Stomach (tissue), 9 donors: ENCODE data around the gene AFP. TPM values are rescaled to one million over a fixed set of nuclear protein-coding genes. Genes with fewer than 3 reads are reported as not detected.

Source experiments
- DNase-seq, 2 donors: peaks; one replicate each; pipeline versions ENCODE4 v3.0.0 to v3.0.0-alpha.2; 2013 to 2019
- H3K27ac ChIP-seq, 5 donors: fragments of 200-600 bp in 4 of 5; sonication (generic) in 4 of 5; one replicate each; pipeline ENCODE4 v1.5.1; 2013 to 2019; ENCODE audit warnings: mild to moderate bottlenecking in 1 of 5, moderate library complexity in 1 of 5
- H3K27me3 ChIP-seq, 3 donors: fragments of 200-600 bp; sonication (generic); one replicate each; pipeline ENCODE4 v1.5.1; 2017 to 2019; ENCODE audit warnings: mixed run types in 1 of 3
- H3K36me3 ChIP-seq, 4 donors: fragments of 200-600 bp; sonication (generic); 1 replicate in 3 of 4; 2 replicates in 1 of 4; pipeline ENCODE4 v1.5.1; 2016 to 2019
- H3K4me1 ChIP-seq, 4 donors: fragments of 200-600 bp; sonication (generic); one replicate each; pipeline ENCODE4 v1.5.1; 2016 to 2019
- H3K4me3 ChIP-seq, 4 donors: fragments of 200-600 bp; sonication (generic) in 3 of 4; one replicate each; pipeline ENCODE4 v1.5.1; 2016 to 2019; ENCODE audit warnings: mild to moderate bottlenecking in 1 of 4
- H3K9me3 ChIP-seq, 4 donors: fragments of 200-600 bp; sonication (generic); one replicate each; pipeline ENCODE4 v1.5.1; 2016 to 2019
- CTCF ChIP-seq, 7 experiments: fragments of 450-650 bp in 4 of 7; fragments of 200-600 bp in 3 of 7; sonication (generic) in 3 of 7; IDR thresholded peaks; one replicate each; pipeline ENCODE4 v1.5.1; 2016 to 2019; ENCODE audit warnings: antibody characterized with exemption in 7 of 7, control low read depth in 2 of 7, mild to moderate bottlenecking in 1 of 7
- EP300 ChIP-seq: sonication (generic); formaldehyde crosslinking; IDR thresholded peaks from one replicate; pipeline ENCODE4 v1.6.1; 2017; ENCODE audit warnings: antibody characterized with exemption
- POLR2A ChIP-seq, 4 donors: fragments of 450-650 bp; IDR thresholded peaks; one replicate each; pipeline ENCODE4 v1.6.1; 2016; ENCODE audit warnings: antibody characterized with exemption in 4 of 4, control low read depth in 2 of 4, mild to moderate bottlenecking in 1 of 4, moderate library complexity in 1 of 4
- POLR2AphosphoS5 ChIP-seq, 3 donors: sonication (generic); formaldehyde crosslinking; IDR thresholded peaks; one replicate each; pipeline ENCODE4 v1.6.1; 2016; ENCODE audit warnings: antibody characterized with exemption in 3 of 3
- WGBS, 5 donors: extraction: QIAGEN DNeasy Blood & Tissue Kit in 3 of 5; methylation state at CpG; one replicate each; pipeline versions ENCODE4 v1.1.5 to v1.1.7; 2013 to 2018; 5-methylcytosine and 5-hydroxymethylcytosine counted together
- intact Hi-C: fragments of 100-400 bp; cut with DNase I; formaldehyde crosslinking; loops from one replicate; pipeline ENCODE4 v1.15.1; 2023; ENCODE audit warnings: low total_unique reads
- polyA plus RNA-seq, 3 donors: library from polyadenylated mRNA; stranded (reverse); fragments of 200-250 nt; gene quantifications; one replicate each; pipeline ENCODE4 v1.2.3, GENCODE V29; 2013
- total RNA-seq, 5 donors: library from RNA; depleted of rRNA; stranded (reverse); fragments of >200 nt; gene quantifications; one replicate each; pipeline versions ENCODE4 v1.1.0 to v1.2.3, GENCODE V29; 2014 to 2016
- donor health status: healthy with polysubstance abuse.
- donor health status: Bipolar disorder and iron deficiency.
- donor health status: healthy.

AFP gene
- total and polyA plus RNA-seq, 8 donors = 2.6 TPM; not detected in 7

- no peak for DNase-seq
- Histone ChIP-seq H3K27ac (no peak overlapping the region), H3K4me1 (no peaks in the 10 kb centered on the region), H3K9me3 (no peaks in the 10 kb centered on the region), H3K36me3 (no peaks in the 10 kb centered on the region), H3K27me3 (no peaks in the 10 kb centered on the region), H3K4me3 (no peak overlapping the region)
- TF ChIP-seq EP300 (no peak), CTCF (IDR thresholded peaks at IDR 0.05) (no peak), POLR2A (IDR thresholded peaks at IDR 0.05) (no peak)
- intact Hi-C loops = no loop called here
- 88 to 94% (median 91%) methylated on average over 2 of the region's 2 CpGs for WGBS, 5 donors
Measured at GRCh38 chr4:73439445-73439844, 3.4 kb downstream of the AFP start.

GRCh38 chr4:73439991-73440390 is 4.0 kb downstream of the AFP start:
- TF ChIP-seq EP300 (no peak), POLR2AphosphoS5 (IDR thresholded peaks at IDR 0.05) (no peak), POLR2A (IDR thresholded peaks at IDR 0.05) (no peak), CTCF (IDR thresholded peaks at IDR 0.05) (no peak)
- H3K4me1 ChIP-seq = no peaks in the 10 kb centered on the region
- no peaks in the 10 kb centered on the region for H3K9me3 ChIP-seq
- no peak overlapping the region for H3K27ac ChIP-seq
- H3K36me3 ChIP-seq = no peaks in the 10 kb centered on the region
- no peak overlapping the region for H3K4me3 ChIP-seq
- intact Hi-C loops = no loop called here
- no peak for DNase-seq
- no peaks in the 10 kb centered on the region for H3K27me3 ChIP-seq
- 77 to 85% (median 82%) methylated on average over 3 of the region's 3 CpGs for WGBS, 5 donors

GRCh38 chr4:73440653-73441052 is 4.6 kb downstream of the AFP start:
- no peak overlapping the region for H3K4me3 ChIP-seq
- no peaks in the 10 kb centered on the region for H3K9me3 ChIP-seq
- H3K4me1 ChIP-seq = no peaks in the 10 kb centered on the region
- DNase-seq = no peak
- H3K27me3 ChIP-seq = no peaks in the 10 kb centered on the region
- TF ChIP-seq EP300 = no peak
- no peak for TF ChIP-seq POLR2AphosphoS5 (IDR thresholded peaks at IDR 0.05)
- no peak for TF ChIP-seq CTCF (IDR thresholded peaks at IDR 0.05)
- TF ChIP-seq POLR2A (IDR thresholded peaks at IDR 0.05) = no peak
- no peaks in the 10 kb centered on the region for H3K36me3 ChIP-seq
- H3K27ac ChIP-seq = no peak overlapping the region
- intact Hi-C loops = no loop called here
- 91 to 95% (median 94%) methylated on average over 3 of the region's 3 CpGs for WGBS, 5 donors

- no peak for TF ChIP-seq EP300
- TF ChIP-seq POLR2AphosphoS5 (IDR thresholded peaks at IDR 0.05) = no peak
- no peak for TF ChIP-seq POLR2A (IDR thresholded peaks at IDR 0.05)
- no peak for TF ChIP-seq CTCF (IDR thresholded peaks at IDR 0.05)
- 28 to 50% (median 40%) methylated on average over 5 of the region's 5 CpGs for WGBS, 5 donors
- no peaks in the 10 kb centered on the region for H3K27me3 ChIP-seq
- intact Hi-C loops = no loop called here
- H3K9me3 ChIP-seq = no peaks in the 10 kb centered on the region
- no peak for DNase-seq
- no peaks in the 10 kb centered on the region for H3K4me1 ChIP-seq
- H3K27ac ChIP-seq = no peak overlapping the region
- no peaks in the 10 kb centered on the region for H3K36me3 ChIP-seq
- H3K4me3 ChIP-seq = no peak overlapping the region
Measured at GRCh38 chr4:73442275-73442674, 6.3 kb downstream of the AFP start.

GRCh38 chr4:73443224-73443623 is 7.2 kb downstream of the AFP start:
- WGBS, 5 donors = 71 to 80% (median 75%) methylated on average over 3 of the region's 3 CpGs
- Histone ChIP-seq H3K4me1 (no peaks in the 10 kb centered on the region), H3K9me3 (no peaks in the 10 kb centered on the region), H3K36me3 (no peaks in the 10 kb centered on the region), H3K27ac (no peak overlapping the region), H3K27me3 (no peaks in the 10 kb centered on the region), H3K4me3 (no peak overlapping the region)
- intact Hi-C loops = no loop called here
- TF ChIP-seq CTCF (IDR thresholded peaks at IDR 0.05) (no peak), EP300 (no peak), POLR2AphosphoS5 (IDR thresholded peaks at IDR 0.05) (no peak), POLR2A (IDR thresholded peaks at IDR 0.05) (no peak)
- DNase-seq = no peak
